Spleen (tissue), 11 donors: ENCODE data around the gene TWF2. TPM values are rescaled to one million over a fixed set of nuclear protein-coding genes. Genes with fewer than 3 reads are reported as not detected.

ENCODE experiments used
- DNase-seq: peaks from one replicate; pipeline ENCODE4 v3.0.0-alpha.2; 2020
- H3K27ac ChIP-seq, 8 donors: fragments of 200-600 bp; sonication (generic) in 7 of 8; 1 replicate in 4 of 8; 2 replicates in 4 of 8; pipeline versions ENCODE4 v1.5.0 to v1.8.0; 2016 to 2021; ENCODE audit warnings: inconsistent platforms in 4 of 8, mild to moderate bottlenecking in 4 of 8, moderate library complexity in 1 of 8
- H3K27me3 ChIP-seq, 7 donors: fragments of 200-600 bp; sonication (generic) in 6 of 7; replicated peaks in 1 of 7; 1 replicate in 4 of 7; 2 replicates in 3 of 7; pipeline versions ENCODE4 v1.5.0 to v1.8.0; 2016 to 2021; ENCODE audit warnings: inconsistent platforms in 3 of 7, mild to moderate bottlenecking in 1 of 7
- H3K36me3 ChIP-seq, 6 donors: fragments of 200-600 bp; sonication (generic) in 5 of 6; 1 replicate in 4 of 6; 2 replicates in 2 of 6; pipeline versions ENCODE4 v1.5.0 to v1.8.0; 2016 to 2021; ENCODE audit warnings: inconsistent platforms in 2 of 6
- H3K4me1 ChIP-seq, 6 donors: fragments of 200-600 bp; sonication (generic) in 5 of 6; 1 replicate in 3 of 6; 2 replicates in 3 of 6; pipeline versions ENCODE4 v1.5.0 to v1.8.0; 2016 to 2021; ENCODE audit warnings: inconsistent platforms in 3 of 6
- H3K4me3 ChIP-seq, 8 donors: fragments of 200-600 bp; sonication (generic) in 7 of 8; 1 replicate in 4 of 8; 2 replicates in 4 of 8; pipeline versions ENCODE4 v1.5.0 to v1.8.0; 2016 to 2021; ENCODE audit warnings: inconsistent platforms in 4 of 8, mild to moderate bottlenecking in 4 of 8, moderate library complexity in 2 of 8
- H3K9me3 ChIP-seq, 8 donors: fragments of 200-600 bp; sonication (generic) in 7 of 8; 1 replicate in 4 of 8; 2 replicates in 4 of 8; pipeline versions ENCODE4 v1.5.0 to v1.8.0; 2016 to 2021; ENCODE audit warnings: inconsistent platforms in 4 of 8
- CTCF ChIP-seq, 11 experiments: fragments of 200-600 bp in 7 of 11; fragments of 450-650 bp in 4 of 11; sonication (generic) in 4 of 11; IDR thresholded peaks in 8 of 11; conservative IDR thresholded peaks in 3 of 11; 1 replicate in 7 of 11; 2 replicates in 4 of 11; pipeline versions ENCODE4 v1.4.0 to v1.8.0; 2016 to 2021; ENCODE audit warnings: antibody characterized with exemption in 11 of 11, inconsistent platforms in 4 of 11, mild to moderate bottlenecking in 1 of 11
- POLR2A ChIP-seq, 3 donors: fragments of 450-650 bp; IDR thresholded peaks; one replicate each; pipeline ENCODE4 v1.5.1; 2017; ENCODE audit warnings: antibody characterized with exemption in 3 of 3, mild to moderate bottlenecking in 1 of 3
- POLR2AphosphoS5 ChIP-seq, 3 donors: sonication (generic); formaldehyde crosslinking; IDR thresholded peaks; one replicate each; pipeline ENCODE4 v1.5.1; 2017; ENCODE audit warnings: antibody characterized with exemption in 3 of 3
- WGBS, 5 donors: extraction: QIAGEN DNeasy Blood & Tissue Kit in 3 of 5; methylation state at CpG; one replicate each; pipeline versions ENCODE4 v1.1.5 to v1.1.7; 2013 to 2018; 5-methylcytosine and 5-hydroxymethylcytosine counted together
- intact Hi-C: fragments of 100-400 bp; cut with DNase I; formaldehyde crosslinking; loops from one replicate; pipeline ENCODE4 v1.15.0; 2023; ENCODE audit warnings: low total_unique reads
- polyA plus RNA-seq, 3 donors: library from polyadenylated mRNA; stranded (reverse); fragments of 200-250 nt; gene quantifications; one replicate each; pipeline ENCODE4 v1.2.1, GENCODE V29; 2013
- total RNA-seq, 7 donors: library from RNA; depleted of rRNA in 3 of 7; stranded (reverse); fragments of >200 nt in 3 of 7; fragmentation: NEBNext Ultra II Directional in 4 of 7; extraction: Animal tissue kit (Norgen Biotek cat#: 25700) in 4 of 7; gene quantifications; one replicate each; pipeline versions ENCODE4 v1.1.0 to v1.2.1, GENCODE V29; 2016 to 2021
- donor health status: healthy with polysubstance abuse.
- donor health status: DM: no; HTN: no; CAD: no; lungs with moderate emphysema.
- donor health status: DM: no; HTN: no; CAD: no.
- donor health status: Bipolar disorder and iron deficiency.
- donor health status: healthy.
- donor health status: DM: no; HTN: no; CAD: no.
- donor health status: DM: yes; HTN: yes; CAD: no.

Gene TWF2
- total and polyA plus RNA-seq, 10 donors = 47.3 to 109 (median 68.0) TPM

GRCh38 chr3:52229656-52230055 lies 9.3 kb downstream of the TWF2 start:
- 95 to 99% (median 97%) methylated on average over 10 to 13 of the region's 13 CpGs; no CpG with 5 or more reads in 1 of the 5 donors for WGBS, 5 donors
- intact Hi-C loops = loop anchor here (5.0 kb wide), 1 partner anchor 108 kb away; no protein-coding TSS in a partner anchor

GRCh38 chr3:52228751-52229291 lies 10.1 kb downstream of the TWF2 start:
- peaks cover 3 to 75% (median 53%) of the 10 kb centered on the region in 6 donors for H3K4me1 ChIP-seq
- no peaks in the 10 kb centered on the region for H3K27me3 ChIP-seq
- TF ChIP-seq CTCF (IDR thresholded peaks at IDR 0.05 in 8 of 11, conservative IDR thresholded peaks at IDR 0.05 in 3 of 11) (no peak), POLR2AphosphoS5 (IDR thresholded peaks at IDR 0.05) (peak in 1 of 3 donors; percentile 32)
- H3K4me3 ChIP-seq = no peak overlapping the region
- H3K27ac ChIP-seq = no peak overlapping the region
- peaks cover 6 to 72% (median 49%) of the 10 kb centered on the region in 6 donors for H3K36me3 ChIP-seq
- WGBS, 5 donors = 92 to 98% (median 96%) methylated on average over 7 to 21 of the region's 21 CpGs
- DNase-seq = no peak
- H3K9me3 ChIP-seq = no peaks in the 10 kb centered on the region
- intact Hi-C loops = no loop called here

More at GRCh38 chr3:52229656-52230055, 9.3 kb downstream of the TWF2 start:
- Histone ChIP-seq H3K4me1 (peaks cover 3 to 75% (median 51%) of the 10 kb centered on the region in 6 donors), H3K9me3 (no peaks in the 10 kb centered on the region), H3K27ac (no peak overlapping the region), H3K36me3 (peaks cover 6 to 79% (median 53%) of the 10 kb centered on the region in 6 donors), H3K4me3 (no peak overlapping the region), H3K27me3 (no peaks in the 10 kb centered on the region)
- TF ChIP-seq POLR2AphosphoS5 (IDR thresholded peaks at IDR 0.05) (no peak), POLR2A (IDR thresholded peaks at IDR 0.05) (no peak), CTCF (IDR thresholded peaks at IDR 0.05 in 8 of 11, conservative IDR thresholded peaks at IDR 0.05 in 3 of 11) (no peak)
- no peak for DNase-seq

DNA sequence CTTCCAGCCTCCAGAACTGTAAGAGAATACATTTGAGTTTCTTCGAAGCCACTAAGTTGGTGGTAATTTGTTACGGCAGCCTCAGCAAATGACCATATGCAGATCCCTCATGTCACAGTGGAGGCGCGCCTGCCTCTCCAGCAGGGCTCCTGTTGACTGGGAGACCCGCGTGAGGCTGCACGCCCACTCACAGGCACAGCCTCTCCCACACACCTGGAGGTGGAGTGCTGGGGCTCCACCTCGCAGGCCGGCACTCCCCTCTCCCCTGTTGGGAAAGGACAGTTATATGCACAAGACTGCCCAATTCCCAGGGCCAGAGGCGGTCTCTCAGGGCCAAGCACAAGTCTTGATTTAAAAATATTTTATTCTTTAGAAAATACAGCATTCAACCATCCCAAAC lies 10.7 kb downstream of the TWF2 start:
- Histone ChIP-seq H3K27me3 (no peaks in the 10 kb centered on the region), H3K27ac (peak overlapping the region in 1 of 8 donors; percentile 90), H3K36me3 (peaks cover 6 to 72% (median 48%) of the 10 kb centered on the region in 6 donors), H3K4me3 (no peak overlapping the region), H3K4me1 (peaks cover 3 to 75% (median 57%) of the 10 kb centered on the region in 6 donors), H3K9me3 (no peaks in the 10 kb centered on the region)
- intact Hi-C loops = no loop called here
- 84 to 95% (median 91%) methylated on average over 6 to 10 of the region's 10 CpGs for WGBS, 5 donors
- TF ChIP-seq POLR2AphosphoS5 (IDR thresholded peaks at IDR 0.05) (no peak), CTCF (IDR thresholded peaks at IDR 0.05 in 8 of 11, conservative IDR thresholded peaks at IDR 0.05 in 3 of 11) (no peak), POLR2A (IDR thresholded peaks at IDR 0.05) (no peak)
- DNase-seq = no peak

- peaks cover 2 to 75% (median 57%) of the 10 kb centered on the region in 6 donors for H3K4me1 ChIP-seq
Observed at GRCh38 chr3:52227766-52228165, 11.2 kb downstream of the TWF2 start.

More at GRCh38 chr3:52227766-52228165, 11.2 kb downstream of the TWF2 start:
- Histone ChIP-seq H3K9me3 (no peaks in the 10 kb centered on the region), H3K4me3 (no peak overlapping the region), H3K36me3 (peaks cover 6 to 72% (median 46%) of the 10 kb centered on the region in 6 donors), H3K27me3 (no peaks in the 10 kb centered on the region), H3K27ac (peak overlapping the region in 4 of 8 donors; percentile 82 to 90 (median 85))
- 84 to 92% (median 86%) methylated on average over 5 to 7 of the region's 7 CpGs for WGBS, 5 donors
- TF ChIP-seq CTCF (IDR thresholded peaks at IDR 0.05 in 8 of 11, conservative IDR thresholded peaks at IDR 0.05 in 3 of 11) (no peak), POLR2A (IDR thresholded peaks at IDR 0.05) (no peak), POLR2AphosphoS5 (IDR thresholded peaks at IDR 0.05) (no peak)
- intact Hi-C loops = no loop called here
- no peak for DNase-seq
